Measurements from ENCODE around the gene ZC3H12D. TPM values are rescaled to one million over a fixed set of nuclear protein-coding genes. Genes with fewer than 3 reads are reported as not detected.

Gene ZC3H12D
- polyA plus RNA-seq, 4 donors = 0.20 to 0.55 (median 0.25) TPM

GRCh38 chr6:149422581-149422980 is 62.2 kb downstream of the ZC3H12D start:
- no peak for DNase-seq (ENCODE audit: low read depth in 4 of 4, low spot score in 3 of 4)

DNA sequence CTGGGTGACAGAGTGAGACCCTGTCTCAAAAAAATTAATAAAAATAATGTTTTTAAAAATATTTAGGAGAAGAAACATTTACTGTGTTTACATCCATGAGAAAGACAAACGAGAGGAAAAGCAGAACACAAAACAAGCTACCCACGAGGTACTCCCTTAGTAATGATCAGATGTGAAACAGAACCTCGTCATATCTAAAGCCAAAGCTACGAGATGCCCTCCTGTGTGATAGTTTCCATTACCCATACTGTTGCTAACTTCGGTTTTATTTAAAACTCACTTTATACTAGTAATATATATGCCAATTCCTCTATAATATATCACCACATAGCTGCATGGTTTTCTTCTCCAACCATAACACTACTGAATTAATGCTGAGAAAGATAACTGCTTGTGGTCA is 63.7 kb downstream of the ZC3H12D start:
- no peak for DNase-seq (ENCODE audit: low read depth in 4 of 4, low spot score in 3 of 4)

GRCh38 chr6:149419696-149420404 is 65.0 kb downstream of the ZC3H12D start:
- no peak for DNase-seq (ENCODE audit: low read depth in 4 of 4, low spot score in 3 of 4)

- no peak for DNase-seq (ENCODE audit: low read depth in 4 of 4, low spot score in 3 of 4)
These were observed 70.0 kb downstream of the ZC3H12D start for GRCh38 chr6:149414821-149415220.

DNA sequence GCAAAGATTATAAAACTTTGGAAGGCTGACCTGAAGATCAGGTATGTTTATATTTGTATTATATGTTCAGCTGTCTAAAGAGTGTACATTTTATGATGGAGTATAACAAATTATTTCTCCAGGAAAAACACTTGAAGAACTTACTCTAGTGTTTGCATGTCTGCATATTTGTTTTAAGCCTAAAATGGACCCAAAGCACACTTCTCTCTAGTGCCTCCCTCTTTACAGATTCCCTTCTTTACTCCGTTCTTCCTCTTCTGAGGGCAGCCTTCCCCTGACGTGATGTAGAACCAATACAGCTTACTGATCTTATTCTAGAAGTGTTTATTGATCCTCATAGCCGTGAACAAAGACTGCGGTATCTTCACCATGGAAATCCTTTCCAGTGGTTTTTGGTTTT is 70.8 kb downstream of the ZC3H12D start:
- no peak for DNase-seq (ENCODE audit: low read depth in 4 of 4, low spot score in 3 of 4)

DNA sequence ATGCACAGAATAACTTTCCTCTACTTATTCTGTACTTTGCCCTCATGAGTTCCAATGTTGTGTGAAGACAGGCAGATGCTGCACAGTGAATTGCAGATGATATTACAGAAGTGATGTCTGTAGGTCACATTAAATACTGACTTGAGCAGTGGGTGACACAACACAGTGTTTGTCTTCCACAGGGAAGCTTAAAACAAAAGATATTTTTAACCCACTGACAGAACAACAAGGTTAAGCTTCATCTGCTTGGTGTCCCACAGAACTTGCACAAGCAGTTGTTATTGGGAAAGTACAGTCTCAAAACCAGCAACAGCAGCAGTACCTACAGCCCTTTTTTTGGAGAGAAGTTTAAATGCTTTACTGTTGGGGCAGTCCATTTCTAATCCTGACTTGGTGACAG is 74.3 kb downstream of the ZC3H12D start:
- DNase-seq (ENCODE audit: low read depth in 4 of 4, low spot score in 3 of 4) = no peak

DNA sequence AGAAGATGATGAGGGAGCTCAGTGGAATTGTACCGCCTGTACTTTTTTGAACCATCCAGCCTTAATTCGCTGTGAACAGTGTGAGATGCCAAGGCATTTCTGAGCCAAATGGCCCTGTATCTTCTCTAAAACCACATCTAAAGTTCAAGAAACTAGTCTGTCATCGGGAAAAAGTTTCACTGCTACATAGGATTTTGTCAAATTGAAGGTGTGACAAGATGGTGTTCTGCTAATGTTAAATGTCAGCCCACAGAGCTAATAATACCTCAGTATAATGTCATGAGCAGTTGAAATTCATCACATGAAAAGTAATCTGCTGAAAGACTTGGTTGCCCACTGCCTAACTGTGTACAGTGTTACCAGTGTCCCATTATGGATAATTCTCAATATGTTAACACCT is 75.2 kb downstream of the ZC3H12D start:
- no peak for DNase-seq (ENCODE audit: low read depth in 4 of 4, low spot score in 3 of 4)

GRCh38 chr6:149405823-149406765 is 78.7 kb downstream of the ZC3H12D start:
- no peak for DNase-seq (ENCODE audit: low read depth in 4 of 4, low spot score in 3 of 4)

DNA sequence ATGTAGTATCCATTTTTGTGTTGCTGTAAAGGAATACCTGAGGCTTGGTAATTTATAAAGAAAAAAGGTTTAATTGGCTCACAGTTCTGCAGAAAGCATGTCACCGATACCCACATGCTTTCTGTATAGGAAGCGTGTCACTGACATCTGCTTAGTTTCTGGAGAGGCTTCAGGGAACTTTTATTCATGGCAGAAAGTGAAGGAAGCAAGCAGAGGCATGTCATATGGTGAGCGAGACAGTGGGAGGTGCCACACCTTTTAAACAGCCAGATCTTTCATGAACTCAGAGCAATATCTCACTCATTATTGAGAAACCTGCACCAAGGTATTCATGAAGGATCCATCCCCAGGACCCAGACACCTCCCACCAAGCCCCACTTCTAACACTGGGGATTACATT is 81.3 kb downstream of the ZC3H12D start:
- no peak for DNase-seq (ENCODE audit: low read depth in 4 of 4, low spot score in 3 of 4)

DNA sequence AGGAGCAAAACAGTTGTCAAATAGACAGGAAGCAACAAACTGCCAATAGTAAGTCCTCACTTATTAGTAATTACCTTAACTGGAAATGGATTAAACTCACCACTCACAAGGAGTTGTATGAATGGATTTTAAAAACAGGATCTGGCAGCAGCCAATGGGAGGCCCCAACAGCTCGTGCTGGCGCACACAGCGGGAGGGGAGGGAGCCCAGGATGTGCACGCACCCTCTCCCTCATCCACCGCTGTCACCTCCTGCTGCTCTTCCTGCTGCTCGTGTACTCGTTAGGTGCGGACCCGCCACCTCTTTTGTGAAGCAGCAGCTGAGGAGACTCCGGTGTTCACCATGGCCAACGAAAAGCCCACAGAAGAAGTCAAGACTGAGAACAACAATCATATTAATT is 84.8 kb downstream of the ZC3H12D start, which contains the start of gene SUMO4:
Gene SUMO4, plus strand, starts transcription at position 213 of the 400 bp plus-strand sequence. Its CDS starts 130 bp downstream, at position 343.
- DNase-seq (ENCODE audit: low read depth in 4 of 4, low spot score in 3 of 4) = no peak

DNA sequence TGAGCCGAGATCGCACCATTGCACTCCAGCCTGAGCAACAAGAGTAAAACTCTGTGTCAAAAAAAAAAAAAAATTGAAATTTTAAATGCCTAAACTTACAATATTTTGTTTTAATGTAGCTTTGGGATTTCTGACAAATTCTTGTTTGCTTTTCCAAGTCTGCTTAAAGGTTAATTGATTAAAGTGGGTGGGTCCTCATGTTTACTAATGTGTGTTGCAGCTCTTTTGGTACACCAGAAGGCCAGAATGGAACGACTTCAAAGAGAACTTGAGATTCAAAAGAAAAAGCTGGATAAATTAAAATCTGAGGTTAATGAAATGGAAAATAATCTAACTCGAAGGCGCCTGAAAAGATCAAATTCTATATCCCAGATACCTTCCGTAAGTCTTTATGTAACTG is 87.4 kb downstream of the ZC3H12D start:
- DNase-seq (ENCODE audit: low read depth in 4 of 4, low spot score in 3 of 4) = no peak

Other genes with a start within 250 kb of the ZC3H12D start
- gene TAB2, start 167.3 kb downstream of the ZC3H12D start, polyA plus RNA-seq (ENCODE audit: insufficient read length in 4 of 4) = 100 to 1,000 TPM in 2 of 4 donors, 10 to 100 TPM in 2; 80.4 to 111 (median 99.3) TPM
- gene SUMO4, start 84.8 kb downstream of the ZC3H12D start, polyA plus RNA-seq (ENCODE audit: insufficient read length in 4 of 4) = 1 to 10 TPM in 1 of 4 donors, under 1 TPM in 3; 0.75 to 1.6 (median 0.85) TPM
- gene PPIL4, start 61.0 kb upstream of the ZC3H12D start, polyA plus RNA-seq (ENCODE audit: insufficient read length in 4 of 4) = 10 to 100 TPM; 50.0 to 72.2 (median 60.7) TPM
- gene GINM1, start 81.4 kb upstream of the ZC3H12D start, polyA plus RNA-seq (ENCODE audit: insufficient read length in 4 of 4) = 10 to 100 TPM; 80.7 to 97.7 (median 89.9) TPM
- gene KATNA1, start 163.7 kb upstream of the ZC3H12D start, polyA plus RNA-seq (ENCODE audit: insufficient read length in 4 of 4) = 10 to 100 TPM; 23.3 to 33.9 (median 29.7) TPM
- gene LATS1, start 233.1 kb upstream of the ZC3H12D start, polyA plus RNA-seq (ENCODE audit: insufficient read length in 4 of 4) = 10 to 100 TPM; 30.5 to 41.3 (median 33.9) TPM